Keratinocyte (primary cell): ENCODE data around the gene KLRC3. TPM values are rescaled to one million over a fixed set of nuclear protein-coding genes. Genes with fewer than 3 reads are reported as not detected.
A peak's percentile ranks its signal among the peaks of the same experiment; 100 is the strongest.

ENCODE experiments used
- DNase-seq: peaks from one replicate; pipeline ENCODE4 v3.0.0-alpha.2; 2011; ENCODE audit warnings: low read depth, missing footprints, low spot score
- FAIRE-seq: peaks from 2 replicates; lab custom pipeline; 2011; peaks lifted over from hg19 to GRCh38; lab: Jason Lieb, UNC
- H2AFZ ChIP-seq: 2 replicates; pipeline ENCODE4 v1.6.0; 2012; ENCODE audit warnings: low read length, control low read depth, inconsistent platforms; ENCODE audit not compliant: control insufficient read depth
- H3K27ac ChIP-seq: 2 replicates; pipeline ENCODE4 v1.5.1; 2011; ENCODE audit warnings: low read length; ENCODE audit not compliant: control insufficient read depth, insufficient read depth
- H3K27me3 ChIP-seq: 3 replicates; pipeline ENCODE4 v1.6.0; 2011; ENCODE audit warnings: low read length; ENCODE audit not compliant: control insufficient read depth, insufficient read depth; ENCODE audit errors: extremely low read depth
- H3K36me3 ChIP-seq, 2 experiments: 2 replicates in 1 of 2; 3 replicates in 1 of 2; pipeline ENCODE4 v1.5.1; 2011; ENCODE audit warnings: low read length in 2 of 2, mild to moderate bottlenecking in 1 of 2; ENCODE audit not compliant: control insufficient read depth in 2 of 2, insufficient read depth in 2 of 2; ENCODE audit errors: extremely low read depth in 1 of 2
- H3K4me1 ChIP-seq: 3 replicates; pipeline ENCODE4 v1.5.1; 2011; ENCODE audit warnings: low read length; ENCODE audit not compliant: control insufficient read depth, insufficient read depth; ENCODE audit errors: extremely low read depth
- H3K4me2 ChIP-seq: 3 replicates; pipeline ENCODE4 v1.6.0; 2011; ENCODE audit warnings: low read depth, low read length; ENCODE audit not compliant: control insufficient read depth, insufficient read depth; ENCODE audit errors: extremely low read depth
- H3K4me3 ChIP-seq, 3 experiments: fragments of 200-600 bp in 1 of 3; sonication (generic) in 1 of 3; 2 replicates in 2 of 3; 3 replicates in 1 of 3; pipeline ENCODE4 v1.5.1; 2011 to 2016; ENCODE audit warnings: low read length in 3 of 3, mild to moderate bottlenecking in 3 of 3, control low read depth in 2 of 3, inconsistent platforms in 1 of 3, low read depth in 1 of 3, mixed read lengths in 1 of 3, mixed run types in 1 of 3, moderate library complexity in 1 of 3; ENCODE audit not compliant: control insufficient read depth in 2 of 3, insufficient read depth in 2 of 3; ENCODE audit errors: extremely low read depth in 1 of 3
- H3K79me2 ChIP-seq: 2 replicates; pipeline ENCODE4 v1.6.0; 2012; ENCODE audit warnings: low read length; ENCODE audit not compliant: control insufficient read depth, insufficient read depth
- H3K9ac ChIP-seq: 3 replicates; pipeline ENCODE4 v1.6.0; 2011; ENCODE audit warnings: low read length; ENCODE audit not compliant: control insufficient read depth, insufficient read depth; ENCODE audit errors: extremely low read depth
- H3K9me1 ChIP-seq: 3 replicates; pipeline ENCODE4 v1.6.0; 2011; ENCODE audit warnings: low read length; ENCODE audit not compliant: control insufficient read depth, insufficient read depth; ENCODE audit errors: extremely low read depth
- H3K9me3 ChIP-seq: 2 replicates; pipeline ENCODE4 v1.5.1; 2012; ENCODE audit warnings: low read depth, low read length; ENCODE audit not compliant: control insufficient read depth
- H4K20me1 ChIP-seq: 3 replicates; pipeline ENCODE4 v1.6.0; 2011; ENCODE audit warnings: low read length; ENCODE audit not compliant: control insufficient read depth, insufficient read depth; ENCODE audit errors: extremely low read depth
- CTCF ChIP-seq, 3 experiments: IDR thresholded peaks in 1 of 3; conservative IDR thresholded peaks in 1 of 3; optimal IDR thresholded peaks in 1 of 3; 2 replicates in 2 of 3; 3 replicates in 1 of 3; pipeline versions ENCODE3 to v1.5.1; 2011; ENCODE audit warnings: low read length in 3 of 3, mild to moderate bottlenecking in 3 of 3, moderate library complexity in 2 of 3, control low read depth in 1 of 3, inconsistent platforms in 1 of 3; ENCODE audit not compliant: insufficient read depth in 2 of 3; ENCODE audit errors: extremely low read depth in 1 of 3
- EZH2 ChIP-seq: IDR thresholded peaks from one replicate; pipeline ENCODE4 v1.6.1; 2012; ENCODE audit warnings: inconsistent platforms, mild to moderate bottlenecking, low read length, moderate library complexity
- dilution Hi-C: fragments of 300-500 bp; cut with MboI; formaldehyde crosslinking; loops from one replicate; pipeline ENCODE4 v1.7.0; 2020; ENCODE audit warnings: low sequenced_read_pairs; ENCODE audit not compliant: extremely low pct_ligation_motif_present
- polyA plus RNA-seq, 5 experiments: library from polyadenylated mRNA; depleted of rRNA in 3 of 5; stranded (reverse) in 3 of 5; stranded (forward) in 1 of 5; unstranded in 1 of 5; fragments of >200 nt; gene quantifications; 1 replicate in 1 of 5; 2 replicates in 3 of 5; 3 replicates in 1 of 5; pipeline versions ENCODE4 v1.2.1 to v1.2.3, GENCODE V29; 2011 to 2012; ENCODE audit warnings: missing spikeins in 2 of 5, low read depth in 1 of 5, low replicate concordance in 1 of 5

The KLRC3 gene
- polyA plus RNA-seq, 1 donor (not counting 4 experiments of a cell fraction or from before 2014, with no cell fraction given), result not detected

GRCh38 chr12:10366875-10367274 lies 53.5 kb downstream of the KLRC3 start:
- no peak overlapping the region for H2AFZ ChIP-seq

GRCh38 chr12:10365696-10366405 lies 54.5 kb downstream of the KLRC3 start:
- DNase-seq, result no peak
- FAIRE-seq, result peak; percentile 13
- Histone ChIP-seq H3K9me1 (no peaks in the 10 kb centered on the region), H3K27me3 (no peaks in the 10 kb centered on the region), H3K4me2 (peak overlapping the region; percentile 90), H4K20me1 (no peaks in the 10 kb centered on the region), H3K4me3 (peak overlapping the region; percentile 67 to 81 (median 80)), H2AFZ (peak overlapping the region; percentile 83), H3K4me1 (peaks cover 47% of the 10 kb centered on the region), H3K79me2 (peaks cover 28% of the 10 kb centered on the region), H3K36me3 (peaks cover 1 to 2% of the 10 kb centered on the region in 2 experiments), H3K9me3 (peaks cover 3% of the 10 kb centered on the region), H3K27ac (peak overlapping the region; percentile 91), H3K9ac (peak overlapping the region; percentile 86)
- dilution Hi-C loops, result no loop called here
- TF ChIP-seq CTCF (optimal IDR thresholded peaks at IDR 0.05 in 1 of 3, IDR thresholded peaks at IDR 0.05 in 1 of 3, conservative IDR thresholded peaks at IDR 0.05 in 1 of 3; ENCODE audit: extremely low read depth in 1 of 3, insufficient read depth in 2 of 3, low read length in 3 of 3) (peak; percentile 9 to 49 (median 37)), EZH2 (no peak)

More at GRCh38 chr12:10366875-10367274, 53.5 kb downstream of the KLRC3 start:
- Histone ChIP-seq H3K4me3 (no peak overlapping the region), H3K36me3 (peaks cover 1 to 5% of the 10 kb centered on the region in 2 experiments), H3K9me3 (peaks cover 3% of the 10 kb centered on the region), H3K9ac (no peak overlapping the region), H4K20me1 (no peaks in the 10 kb centered on the region), H3K79me2 (peaks cover 28% of the 10 kb centered on the region), H3K4me2 (peak overlapping the region; percentile 90), H3K27me3 (no peaks in the 10 kb centered on the region), H3K9me1 (no peaks in the 10 kb centered on the region), H3K4me1 (peaks cover 44% of the 10 kb centered on the region), H3K27ac (no peak overlapping the region)
- DNase-seq (no peak), FAIRE-seq (no peak)
- TF ChIP-seq CTCF (optimal IDR thresholded peaks at IDR 0.05 in 1 of 3, IDR thresholded peaks at IDR 0.05 in 1 of 3, conservative IDR thresholded peaks at IDR 0.05 in 1 of 3; ENCODE audit: extremely low read depth in 1 of 3, insufficient read depth in 2 of 3, low read length in 3 of 3) (peak in 1 of 3 experiments; percentile 11), EZH2 (no peak)
- dilution Hi-C loops, result no loop called here
